ENCODE results near the gene AASDHPPT. TPM values are rescaled to one million over a fixed set of nuclear protein-coding genes. Genes with fewer than 3 reads are reported as not detected.

The AASDHPPT gene
- total RNA-seq, 1 donor from 2014 or later: 49.6 TPM

GRCh38 chr11:106137061-106137460, 59.6 kb downstream of the AASDHPPT start:
- no peak for DNase-seq (ENCODE audit: extremely low spot score, unreplicated experiment)
- no peaks in the 10 kb centered on the region for H3K36me3 Mint-ChIP-seq (ENCODE audit: unreplicated experiment)
- no peak overlapping the region for H3K4me3 Mint-ChIP-seq (ENCODE audit: unreplicated experiment)
- no peaks in the 10 kb centered on the region for H3K9me3 Mint-ChIP-seq (ENCODE audit: unreplicated experiment)
- no peak for TF ChIP-seq CTCF (IDR thresholded peaks at IDR 0.05)
- H3K27ac Mint-ChIP-seq (ENCODE audit: unreplicated experiment): no peak overlapping the region
- H3K4me1 Mint-ChIP-seq (ENCODE audit: unreplicated experiment): peaks cover 6% of the 10 kb centered on the region
- peaks cover 5% of the 10 kb centered on the region for H3K27me3 Mint-ChIP-seq (ENCODE audit: unreplicated experiment)

- H3K4me1 Mint-ChIP-seq (ENCODE audit: unreplicated experiment): peaks cover 6% of the 10 kb centered on the region
- no peak overlapping the region for H3K27ac Mint-ChIP-seq (ENCODE audit: unreplicated experiment)
- H3K9me3 Mint-ChIP-seq (ENCODE audit: unreplicated experiment): no peaks in the 10 kb centered on the region
- no peak for TF ChIP-seq CTCF (IDR thresholded peaks at IDR 0.05)
- H3K36me3 Mint-ChIP-seq (ENCODE audit: unreplicated experiment): no peaks in the 10 kb centered on the region
- no peak overlapping the region for H3K4me3 Mint-ChIP-seq (ENCODE audit: unreplicated experiment)
- peaks cover 2% of the 10 kb centered on the region for H3K27me3 Mint-ChIP-seq (ENCODE audit: unreplicated experiment)
- no peak for DNase-seq (ENCODE audit: extremely low spot score, unreplicated experiment)
Measured at GRCh38 chr11:106137758-106138157, 60.3 kb downstream of the AASDHPPT start.

Other genes starting within 250 kb of the AASDHPPT start
- 16.7 and 18.1 TPM in 2 replicates for gene MSANTD4, start 55.4 kb upstream of the AASDHPPT start, total RNA-seq
- 3.0 and 3.9 TPM in 2 replicates for gene KBTBD3, start 315 bp upstream of the AASDHPPT start, total RNA-seq